Activated naive CD4-positive, alpha-beta T cell treated with Interleukin-2 at 50 U/mL for 16 hours (primary cell): ENCODE data around the gene FAM181A.

ENCODE experiments used
- DNase-seq: peaks from one replicate; pipeline ENCODE4 v3.0.0-alpha.2; 2020

Gene FAM181A

GRCh38 chr14:93964820-93965286, 37.7 kb downstream of the FAM181A start:
- DNase-seq: no peak

GRCh38 chr14:93965287-93965821, 38.2 kb downstream of the FAM181A start:
- DNase-seq: no peak

- DNase-seq: no peak
These were observed 38.9 kb downstream of the FAM181A start for GRCh38 chr14:93965946-93966474.

- DNase-seq: no peak
These were observed 40.6 kb downstream of the FAM181A start for GRCh38 chr14:93967637-93968250.

- no peak for DNase-seq
These were observed 42.1 kb downstream of the FAM181A start for GRCh38 chr14:93969082-93969828.

- peak; percentile 74 for DNase-seq
These were observed 43.4 kb downstream of the FAM181A start for GRCh38 chr14:93970585-93970964.

- peak; percentile 72 for DNase-seq
These were observed 44.0 kb downstream of the FAM181A start for GRCh38 chr14:93970965-93971634.

- DNase-seq: no peak
These were observed 44.5 kb downstream of the FAM181A start for GRCh38 chr14:93971635-93972027.

GRCh38 chr14:93972618-93973205, 45.6 kb downstream of the FAM181A start:
- no peak for DNase-seq

- DNase-seq: no peak
These were observed 46.5 kb downstream of the FAM181A start for GRCh38 chr14:93973607-93974006.

GRCh38 chr14:93974299-93974698, 47.2 kb downstream of the FAM181A start:
- DNase-seq: no peak

- no peak for DNase-seq
These were observed 47.7 kb downstream of the FAM181A start for GRCh38 chr14:93974833-93975232.

- DNase-seq: peak; percentile 51
These were observed 48.8 kb downstream of the FAM181A start for GRCh38 chr14:93975791-93976476.

GRCh38 chr14:93976477-93977057, 49.4 kb downstream of the FAM181A start, which contains the start of gene ASB2:
Gene ASB2 (minus strand): TSS chr14:93976570. CDS start chr14:93964539, 12,031 bp downstream.
- peak; percentile 36 for DNase-seq

- no peak for DNase-seq
These were observed 50.0 kb downstream of the FAM181A start for GRCh38 chr14:93977171-93977570.

GRCh38 chr14:93977790-93978581, 50.8 kb downstream of the FAM181A start:
- DNase-seq: peak; percentile 83

GRCh38 chr14:93978735-93979134, 51.6 kb downstream of the FAM181A start:
- no peak for DNase-seq
